HUES6 (cell line): Measurements from ENCODE around the gene ZRANB3.

Experiments used
- H3K27ac ChIP-seq: 2 replicates; pipeline ENCODE4 v1.7.0; 2013; ENCODE audit warnings: low read depth, mild to moderate bottlenecking, low read length, inconsistent platforms
- H3K27me3 ChIP-seq: 2 replicates; pipeline ENCODE4 v1.6.1; 2013; ENCODE audit warnings: low read length; ENCODE audit not compliant: control insufficient read depth, insufficient read depth
- H3K36me3 ChIP-seq: 2 replicates; pipeline ENCODE4 v1.6.1; 2013; ENCODE audit warnings: low read length; ENCODE audit not compliant: control insufficient read depth, insufficient read depth
- H3K4me1 ChIP-seq: 2 replicates; pipeline ENCODE4 v1.6.1; 2013; ENCODE audit warnings: low read length; ENCODE audit not compliant: control insufficient read depth, insufficient read depth
- H3K4me3 ChIP-seq: 2 replicates; pipeline ENCODE4 v1.5.1; 2013; ENCODE audit warnings: low read depth, low read length
- H3K9ac ChIP-seq: one replicate; pipeline ENCODE4 v1.6.1; 2013; ENCODE audit warnings: mild to moderate bottlenecking, low read length
- H3K9me3 ChIP-seq: 2 replicates; pipeline ENCODE4 v1.6.1; 2013; ENCODE audit warnings: low read depth, low read length; ENCODE audit not compliant: control insufficient read depth, insufficient read depth

The ZRANB3 gene

DNA sequence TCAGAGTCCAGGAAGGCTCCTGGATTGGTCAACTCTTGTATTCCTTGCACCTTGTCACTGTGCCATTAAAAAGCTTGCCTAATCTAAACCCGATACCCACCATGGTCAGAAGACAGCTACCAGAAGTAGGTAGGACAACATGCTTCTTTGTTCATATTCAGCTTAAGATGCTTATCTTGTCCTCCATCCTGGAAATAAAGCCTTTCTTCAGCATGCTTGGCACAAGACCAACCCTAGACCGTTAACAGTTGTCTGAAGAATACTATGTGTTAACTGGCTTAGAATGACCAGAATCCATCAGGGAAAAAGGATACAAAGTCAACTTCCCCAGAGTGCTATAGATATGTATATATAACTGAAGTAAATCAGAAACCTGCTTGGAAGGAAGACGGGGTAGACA, 193.9 kb downstream of the ZRANB3 start:
- Histone ChIP-seq H3K9ac (no peak overlapping the region), H3K4me3 (no peak overlapping the region), H3K4me1 (no peaks in the 10 kb centered on the region), H3K9me3 (no peaks in the 10 kb centered on the region), H3K27ac (no peak overlapping the region), H3K36me3 (no peaks in the 10 kb centered on the region), H3K27me3 (no peaks in the 10 kb centered on the region)

DNA sequence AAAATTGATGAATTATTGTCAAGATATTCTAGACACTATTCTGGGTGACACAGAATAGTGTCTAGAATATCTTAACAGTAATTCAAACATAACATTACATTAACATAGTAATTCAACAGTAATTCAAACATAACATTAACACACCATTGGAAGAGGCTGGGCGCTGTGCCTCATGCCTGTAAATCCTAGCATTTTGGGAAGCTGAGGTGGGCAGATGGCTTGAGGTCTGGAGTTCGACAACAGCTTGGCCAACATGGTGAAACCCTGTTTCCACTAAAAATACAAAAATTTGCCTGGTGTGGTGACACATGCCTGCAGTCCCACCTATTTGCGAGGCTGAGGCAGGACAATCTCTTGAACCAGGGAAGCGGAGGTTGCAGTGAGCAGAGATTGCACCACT, 195.8 kb downstream of the ZRANB3 start:
- H3K36me3 ChIP-seq, result no peaks in the 10 kb centered on the region
- H3K27ac ChIP-seq, result no peak overlapping the region
- no peaks in the 10 kb centered on the region for H3K27me3 ChIP-seq
- H3K9me3 ChIP-seq, result no peaks in the 10 kb centered on the region
- no peaks in the 10 kb centered on the region for H3K4me1 ChIP-seq
- H3K4me3 ChIP-seq, result no peak overlapping the region
- H3K9ac ChIP-seq, result no peak overlapping the region

DNA sequence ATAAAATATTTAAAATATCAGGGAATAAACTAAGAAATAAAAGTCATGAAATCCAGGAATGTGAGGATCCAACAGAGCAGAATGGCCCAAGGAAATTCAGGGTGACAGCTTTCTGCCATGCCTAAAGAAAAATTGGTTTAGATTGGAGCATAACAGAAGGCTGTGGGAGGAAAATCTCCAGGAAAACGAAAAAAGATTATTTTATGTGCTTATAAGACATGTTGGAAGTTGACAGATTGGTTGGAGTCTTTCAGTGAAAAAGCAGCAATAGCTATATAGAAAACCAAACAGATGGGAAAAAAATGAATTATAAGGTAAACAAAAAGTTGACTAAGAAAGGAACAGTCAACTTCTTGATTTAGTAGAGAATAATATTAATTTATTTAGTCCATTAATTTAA, 203.9 kb downstream of the ZRANB3 start:
- Histone ChIP-seq H3K9me3 (peaks cover 11% of the 10 kb centered on the region), H3K27me3 (no peaks in the 10 kb centered on the region), H3K27ac (no peak overlapping the region), H3K4me1 (no peaks in the 10 kb centered on the region), H3K4me3 (no peak overlapping the region), H3K36me3 (no peaks in the 10 kb centered on the region), H3K9ac (no peak overlapping the region)

DNA sequence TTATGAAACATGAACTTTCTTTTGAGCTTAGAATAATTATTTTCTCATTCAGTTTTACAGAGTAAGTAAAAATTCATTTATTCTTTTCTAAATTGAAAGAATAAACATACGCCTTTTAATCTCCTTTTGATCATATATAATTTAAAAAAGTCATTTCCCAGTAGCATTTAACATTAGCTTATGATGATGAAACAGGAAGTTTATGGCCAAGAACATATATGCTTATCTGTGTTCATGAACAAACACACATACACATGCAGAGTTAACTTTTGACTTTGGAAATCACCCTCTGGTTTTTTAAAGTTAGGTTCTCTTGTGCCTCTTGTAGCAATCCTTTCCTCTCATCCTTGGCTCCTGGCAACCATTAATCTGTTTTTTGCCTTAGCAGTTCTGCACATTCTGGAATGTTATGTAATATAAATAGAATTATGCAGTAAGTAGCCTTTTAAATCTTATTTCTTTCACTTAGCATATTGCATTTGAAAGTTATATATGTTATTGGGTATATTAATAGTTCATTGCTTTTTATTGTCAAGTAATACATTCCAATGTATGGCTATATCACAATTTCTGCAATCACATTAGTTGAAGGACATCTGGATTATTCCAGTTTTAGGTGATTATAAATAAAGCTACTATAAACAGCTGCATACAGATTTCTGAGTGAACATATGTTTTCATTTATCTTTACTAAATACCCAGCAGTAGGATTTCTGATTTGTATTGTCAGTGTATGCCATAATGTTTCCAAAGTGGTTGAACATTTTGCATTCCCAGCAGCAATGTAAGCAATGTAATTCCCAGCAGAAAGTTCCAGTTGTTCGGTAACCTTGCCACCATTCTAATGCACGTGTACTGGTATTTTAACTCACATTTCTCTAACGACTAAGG, 210.3 kb downstream of the ZRANB3 start:
- no peaks in the 10 kb centered on the region for H3K27me3 ChIP-seq
- H3K4me1 ChIP-seq, result no peaks in the 10 kb centered on the region
- no peaks in the 10 kb centered on the region for H3K36me3 ChIP-seq
- H3K9ac ChIP-seq, result no peak overlapping the region
- H3K9me3 ChIP-seq, result peaks cover 3% of the 10 kb centered on the region; the same call in 1 of the 2 replicates
- no peak overlapping the region for H3K4me3 ChIP-seq
- no peak overlapping the region for H3K27ac ChIP-seq

DNA sequence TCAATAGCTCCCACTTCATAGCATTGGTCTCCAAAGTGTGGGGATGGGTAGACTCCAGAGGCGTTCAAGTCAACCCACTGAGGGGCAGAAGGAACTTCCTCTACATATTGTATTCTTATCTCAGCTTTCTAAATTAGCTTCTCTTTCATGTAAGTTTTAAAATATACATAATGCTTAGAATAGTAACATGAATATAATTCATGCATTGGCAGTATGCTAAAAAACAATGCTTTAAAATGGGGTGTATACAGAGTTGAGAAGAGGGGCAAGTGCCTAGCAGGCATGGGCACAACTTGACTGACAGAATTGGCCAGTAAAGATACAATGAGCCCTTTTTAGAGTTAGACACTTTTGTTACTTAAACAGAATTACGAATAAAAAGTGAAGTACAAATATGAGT, 212.2 kb downstream of the ZRANB3 start:
- Histone ChIP-seq H3K4me3 (no peak overlapping the region), H3K27me3 (no peaks in the 10 kb centered on the region), H3K9me3 (no peaks in the 10 kb centered on the region), H3K36me3 (no peaks in the 10 kb centered on the region), H3K27ac (no peak overlapping the region), H3K9ac (no peak overlapping the region), H3K4me1 (no peaks in the 10 kb centered on the region)

DNA sequence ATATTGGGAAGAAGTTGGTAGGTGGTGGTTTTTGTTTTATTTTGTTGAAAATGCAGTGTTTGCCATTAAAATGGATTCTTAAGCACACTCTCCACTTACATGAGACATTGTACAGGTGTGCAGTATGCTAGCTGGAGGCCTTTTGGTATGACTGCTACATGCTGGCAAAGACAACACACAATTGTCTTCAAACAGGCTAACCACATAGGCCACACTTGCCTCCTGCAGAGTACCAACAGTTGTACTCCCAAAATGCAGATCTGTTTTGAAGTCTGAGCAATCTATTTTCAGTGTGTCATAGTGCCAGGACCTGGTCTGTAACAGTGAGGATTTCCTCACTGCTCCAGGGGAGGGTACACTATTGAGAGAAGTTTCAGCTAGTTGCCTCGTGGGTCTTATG, 213.6 kb downstream of the ZRANB3 start:
- H3K4me1 ChIP-seq, result no peaks in the 10 kb centered on the region
- H3K27ac ChIP-seq, result no peak overlapping the region
- no peaks in the 10 kb centered on the region for H3K9me3 ChIP-seq
- H3K4me3 ChIP-seq, result no peak overlapping the region
- H3K27me3 ChIP-seq, result no peaks in the 10 kb centered on the region
- no peak overlapping the region for H3K9ac ChIP-seq
- H3K36me3 ChIP-seq, result no peaks in the 10 kb centered on the region

DNA sequence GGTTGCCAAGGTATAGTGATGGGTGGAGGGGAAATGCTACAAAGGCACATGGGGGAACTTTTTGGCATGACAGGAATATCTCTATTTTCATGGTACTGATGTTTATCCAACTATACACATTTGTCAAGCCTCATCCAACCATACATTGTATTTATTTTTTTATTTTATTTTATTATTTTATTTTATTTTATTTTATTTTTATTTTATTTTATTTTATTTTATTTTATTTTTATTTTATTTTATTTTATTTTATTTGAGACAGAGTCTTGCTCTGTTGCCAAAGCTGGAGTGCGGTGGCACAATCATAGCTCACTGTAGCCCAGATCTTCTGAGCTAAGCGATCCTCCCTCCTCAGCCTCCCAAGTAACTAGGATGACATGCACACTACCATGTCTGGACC, 219.1 kb downstream of the ZRANB3 start:
- H3K9me3 ChIP-seq, result no peaks in the 10 kb centered on the region
- H3K4me1 ChIP-seq, result no peaks in the 10 kb centered on the region
- H3K27ac ChIP-seq, result no peak overlapping the region
- H3K4me3 ChIP-seq, result no peak overlapping the region
- H3K36me3 ChIP-seq, result no peaks in the 10 kb centered on the region
- H3K9ac ChIP-seq, result no peak overlapping the region
- no peaks in the 10 kb centered on the region for H3K27me3 ChIP-seq

DNA sequence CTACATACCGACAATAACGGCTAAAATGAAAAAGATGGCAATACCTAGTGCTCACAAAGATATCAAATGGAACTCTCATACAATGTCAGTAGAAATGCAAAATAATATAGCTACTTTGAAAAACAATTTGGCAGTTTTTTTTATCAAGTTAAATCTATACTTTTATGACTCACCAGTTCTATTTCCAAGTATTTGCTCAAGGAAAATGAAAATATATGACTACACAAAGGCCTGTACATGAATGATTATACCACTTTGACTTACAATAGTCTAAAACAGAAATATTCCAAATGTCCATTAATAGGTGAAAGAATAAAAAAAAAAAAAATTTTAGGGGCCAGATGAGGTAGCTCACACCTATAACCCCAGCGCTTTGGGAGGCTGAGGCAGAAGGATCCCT, 219.8 kb downstream of the ZRANB3 start:
- no peaks in the 10 kb centered on the region for H3K9me3 ChIP-seq
- H3K4me3 ChIP-seq, result no peak overlapping the region
- no peak overlapping the region for H3K9ac ChIP-seq
- no peaks in the 10 kb centered on the region for H3K36me3 ChIP-seq
- H3K4me1 ChIP-seq, result no peaks in the 10 kb centered on the region
- no peak overlapping the region for H3K27ac ChIP-seq
- no peaks in the 10 kb centered on the region for H3K27me3 ChIP-seq

DNA sequence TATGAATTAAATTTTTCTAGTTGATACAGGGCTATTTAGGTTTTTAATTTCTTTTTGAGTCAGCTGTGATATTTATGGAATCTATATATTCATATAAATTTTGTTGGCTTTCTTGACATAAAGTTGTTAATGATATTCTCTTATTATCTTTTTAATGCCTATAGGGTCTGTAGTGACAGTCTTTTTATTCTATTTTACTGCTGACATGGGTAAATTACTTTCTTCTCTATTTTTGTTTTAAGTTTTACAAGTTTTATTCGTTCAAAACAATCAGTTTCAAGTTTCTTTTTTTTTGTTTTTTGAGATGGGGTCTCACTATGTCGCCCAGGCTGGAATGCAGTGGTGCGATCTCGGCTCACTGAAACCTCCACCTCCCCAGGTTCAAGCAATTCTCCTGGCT, 226.3 kb downstream of the ZRANB3 start:
- H3K4me3 ChIP-seq, result no peak overlapping the region
- H3K27ac ChIP-seq, result no peak overlapping the region
- H3K36me3 ChIP-seq, result no peaks in the 10 kb centered on the region
- no peaks in the 10 kb centered on the region for H3K27me3 ChIP-seq
- H3K9me3 ChIP-seq, result peaks cover 9% of the 10 kb centered on the region
- H3K4me1 ChIP-seq, result no peaks in the 10 kb centered on the region
- H3K9ac ChIP-seq, result no peak overlapping the region

DNA sequence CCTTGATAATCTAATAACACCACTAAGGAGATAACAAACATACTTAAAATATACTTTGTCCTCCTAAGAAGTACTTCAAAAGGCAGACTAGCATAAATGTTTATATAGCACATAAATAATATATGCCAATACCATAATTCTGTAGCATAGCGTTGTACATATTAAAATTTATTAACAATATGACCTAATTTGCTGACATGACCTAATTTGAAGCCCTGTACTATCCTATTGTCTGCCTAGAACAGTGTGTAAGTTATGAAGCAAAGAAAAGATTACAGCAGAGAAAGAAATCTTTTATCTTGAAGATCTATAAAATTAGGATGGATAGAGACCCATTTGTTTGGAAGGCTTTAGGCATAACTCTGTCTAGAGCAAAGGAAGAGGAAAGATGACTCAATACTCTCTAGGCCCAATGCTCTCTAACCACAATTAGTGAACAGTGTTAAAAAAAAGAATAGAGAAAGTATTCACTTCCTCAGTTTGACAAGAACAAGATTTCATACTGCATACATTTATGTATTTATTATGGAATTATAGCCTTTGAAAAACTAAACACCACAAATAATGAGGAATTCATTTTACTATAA, 231.3 kb downstream of the ZRANB3 start:
- no peak overlapping the region for H3K4me3 ChIP-seq
- H3K4me1 ChIP-seq, result no peaks in the 10 kb centered on the region
- no peak overlapping the region for H3K9ac ChIP-seq

DNA sequence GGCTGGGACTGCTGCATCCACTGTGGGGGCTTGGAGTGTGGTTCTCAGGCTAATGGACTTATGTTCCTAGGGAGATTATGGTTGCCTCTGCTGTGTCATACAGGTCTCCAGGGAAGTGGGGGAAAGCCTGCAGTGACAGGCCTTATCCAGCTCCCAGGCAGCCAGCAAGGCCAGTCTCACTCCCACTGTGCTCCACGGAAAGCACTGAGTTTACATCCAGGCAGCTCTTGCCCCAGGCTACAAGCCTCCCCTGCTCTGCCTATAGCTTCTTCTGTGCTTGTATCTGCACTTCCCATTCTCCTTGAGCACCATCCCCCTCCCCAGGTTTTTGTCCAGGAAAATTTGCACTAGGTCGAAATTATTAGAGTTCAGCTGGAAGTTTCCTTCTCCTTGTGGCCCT, 231.9 kb downstream of the ZRANB3 start:
- Histone ChIP-seq H3K4me3 (no peak overlapping the region), H3K36me3 (peaks cover 6% of the 10 kb centered on the region), H3K27me3 (no peaks in the 10 kb centered on the region), H3K27ac (no peak overlapping the region), H3K4me1 (no peaks in the 10 kb centered on the region), H3K9me3 (peaks cover 25% of the 10 kb centered on the region), H3K9ac (no peak overlapping the region)

More for the DNA sequence above, 231.3 kb downstream of the ZRANB3 start:
- Histone ChIP-seq H3K27me3 (no peaks in the 10 kb centered on the region), H3K36me3 (peaks cover 6% of the 10 kb centered on the region), H3K27ac (no peak overlapping the region), H3K9me3 (peaks cover 25% of the 10 kb centered on the region)
